WERI-Rb-1 (cell line): ENCODE results near the gene BACH2.

Experiments
- DNase-seq: peaks from one replicate; pipeline ENCODE4 v3.0.0-alpha.2; 2020
- H3K27ac ChIP-seq: fragments of 250-450 bp; sonication (Bioruptor Pico); 2 replicates; pipeline ENCODE4 v1.5.1; 2020; ENCODE audit warnings: mild to moderate bottlenecking, moderate library complexity
- H3K27me3 ChIP-seq: fragments of 250-450 bp; sonication (Bioruptor Pico); 2 replicates; pipeline ENCODE4 v1.5.1; 2021; ENCODE audit warnings: mild to moderate bottlenecking, low read depth, moderate library complexity; ENCODE audit not compliant: insufficient read depth, severe bottlenecking
- H3K36me3 ChIP-seq: fragments of 250-450 bp; sonication (Bioruptor Pico); 2 replicates; pipeline ENCODE4 v1.5.1; 2020; ENCODE audit warnings: mild to moderate bottlenecking, moderate library complexity
- H3K4me3 ChIP-seq: 2 replicates; pipeline ENCODE4 v1.5.1; 2011; ENCODE audit warnings: low read depth, mild to moderate bottlenecking, control low read depth, low read length
- H3K9me3 ChIP-seq: fragments of 250-450 bp; sonication (Bioruptor Pico); 2 replicates; pipeline ENCODE4 v1.5.1; 2021; ENCODE audit warnings: mild to moderate bottlenecking, moderate library complexity; ENCODE audit not compliant: severe bottlenecking
- TF ChIP-seq, protein P1 (sequence below): IDR thresholded peaks from 2 replicates; pipeline ENCODE4 v1.5.1; 2011; ENCODE audit warnings: low read depth, mild to moderate bottlenecking, control low read depth, inconsistent platforms, low read length

BACH2 gene

DNA sequence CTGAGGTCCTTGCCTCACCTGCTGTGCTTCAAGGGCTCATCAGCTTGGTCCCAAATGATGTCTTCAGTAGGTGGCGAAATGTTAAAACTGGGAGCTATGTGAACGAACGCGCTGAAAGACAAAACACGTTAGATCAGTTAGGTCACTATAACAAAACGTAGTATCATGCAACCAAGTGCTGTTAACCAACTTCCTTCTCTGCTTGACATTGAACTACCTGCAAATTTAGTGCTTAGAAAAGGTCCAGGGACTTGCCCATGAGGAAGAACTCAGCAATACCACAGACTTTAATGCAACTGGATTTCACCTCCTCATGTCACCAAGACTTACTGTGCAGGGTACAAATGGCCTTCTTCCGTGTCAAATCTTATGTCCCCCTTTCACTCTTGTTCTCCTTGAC, 24.8 kb downstream of the BACH2 start:
- DNase-seq = no peak
- Histone ChIP-seq H3K27me3 (no peaks in the 10 kb centered on the region), H3K9me3 (no peaks in the 10 kb centered on the region), H3K36me3 (no peaks in the 10 kb centered on the region), H3K4me3 (no peak overlapping the region), H3K27ac (no peak overlapping the region)
- TF ChIP-seq, protein P1, sequence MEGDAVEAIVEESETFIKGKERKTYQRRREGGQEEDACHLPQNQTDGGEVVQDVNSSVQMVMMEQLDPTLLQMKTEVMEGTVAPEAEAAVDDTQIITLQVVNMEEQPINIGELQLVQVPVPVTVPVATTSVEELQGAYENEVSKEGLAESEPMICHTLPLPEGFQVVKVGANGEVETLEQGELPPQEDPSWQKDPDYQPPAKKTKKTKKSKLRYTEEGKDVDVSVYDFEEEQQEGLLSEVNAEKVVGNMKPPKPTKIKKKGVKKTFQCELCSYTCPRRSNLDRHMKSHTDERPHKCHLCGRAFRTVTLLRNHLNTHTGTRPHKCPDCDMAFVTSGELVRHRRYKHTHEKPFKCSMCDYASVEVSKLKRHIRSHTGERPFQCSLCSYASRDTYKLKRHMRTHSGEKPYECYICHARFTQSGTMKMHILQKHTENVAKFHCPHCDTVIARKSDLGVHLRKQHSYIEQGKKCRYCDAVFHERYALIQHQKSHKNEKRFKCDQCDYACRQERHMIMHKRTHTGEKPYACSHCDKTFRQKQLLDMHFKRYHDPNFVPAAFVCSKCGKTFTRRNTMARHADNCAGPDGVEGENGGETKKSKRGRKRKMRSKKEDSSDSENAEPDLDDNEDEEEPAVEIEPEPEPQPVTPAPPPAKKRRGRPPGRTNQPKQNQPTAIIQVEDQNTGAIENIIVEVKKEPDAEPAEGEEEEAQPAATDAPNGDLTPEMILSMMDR = no peak

DNA sequence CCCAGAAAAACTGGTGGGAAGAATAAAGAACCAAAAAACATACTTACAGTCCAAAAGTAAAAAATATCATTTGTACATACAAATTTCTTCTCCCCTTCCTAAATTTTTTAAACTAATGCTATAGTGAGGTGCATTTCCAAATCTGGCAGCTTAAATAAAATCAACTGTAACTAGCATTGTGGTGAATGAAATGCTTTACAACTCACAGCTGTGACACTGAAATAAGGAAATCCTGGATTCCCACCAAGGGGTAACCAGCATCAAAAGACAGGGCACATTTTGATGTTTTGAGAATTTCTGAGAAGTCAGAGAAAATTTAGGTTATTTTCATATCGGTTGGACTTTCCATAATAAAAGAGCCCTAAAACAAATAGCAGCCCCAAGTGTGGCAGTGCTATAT, 27.3 kb downstream of the BACH2 start:
- Histone ChIP-seq H3K9me3 (no peaks in the 10 kb centered on the region), H3K4me3 (no peak overlapping the region), H3K27me3 (no peaks in the 10 kb centered on the region), H3K36me3 (no peaks in the 10 kb centered on the region), H3K27ac (no peak overlapping the region)
- DNase-seq = no peak
- TF ChIP-seq, protein P1 = no peak

DNA sequence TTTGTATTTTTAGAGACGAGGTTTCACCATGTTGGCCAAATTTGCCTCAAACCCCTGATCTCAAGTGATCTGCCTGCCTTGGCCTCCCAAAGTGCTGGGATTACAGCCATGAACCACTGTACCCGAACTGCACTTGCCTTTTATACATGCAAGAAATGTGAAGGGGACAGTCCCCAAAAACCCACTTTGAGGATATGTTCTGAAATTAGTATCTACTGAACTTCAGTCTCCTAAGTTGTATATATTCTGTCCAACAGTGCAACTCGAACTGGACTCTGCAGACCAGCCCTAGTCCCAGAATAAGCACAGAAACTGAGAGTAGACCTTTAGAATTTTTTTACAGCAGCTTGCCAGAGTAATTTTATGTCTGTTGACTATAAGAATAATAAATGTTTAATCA, 28.5 kb downstream of the BACH2 start:
- H3K4me3 ChIP-seq = no peak overlapping the region
- TF ChIP-seq, protein P1 = no peak
- no peak overlapping the region for H3K27ac ChIP-seq
- DNase-seq = no peak
- H3K27me3 ChIP-seq = no peaks in the 10 kb centered on the region
- H3K9me3 ChIP-seq = no peaks in the 10 kb centered on the region
- H3K36me3 ChIP-seq = no peaks in the 10 kb centered on the region

DNA sequence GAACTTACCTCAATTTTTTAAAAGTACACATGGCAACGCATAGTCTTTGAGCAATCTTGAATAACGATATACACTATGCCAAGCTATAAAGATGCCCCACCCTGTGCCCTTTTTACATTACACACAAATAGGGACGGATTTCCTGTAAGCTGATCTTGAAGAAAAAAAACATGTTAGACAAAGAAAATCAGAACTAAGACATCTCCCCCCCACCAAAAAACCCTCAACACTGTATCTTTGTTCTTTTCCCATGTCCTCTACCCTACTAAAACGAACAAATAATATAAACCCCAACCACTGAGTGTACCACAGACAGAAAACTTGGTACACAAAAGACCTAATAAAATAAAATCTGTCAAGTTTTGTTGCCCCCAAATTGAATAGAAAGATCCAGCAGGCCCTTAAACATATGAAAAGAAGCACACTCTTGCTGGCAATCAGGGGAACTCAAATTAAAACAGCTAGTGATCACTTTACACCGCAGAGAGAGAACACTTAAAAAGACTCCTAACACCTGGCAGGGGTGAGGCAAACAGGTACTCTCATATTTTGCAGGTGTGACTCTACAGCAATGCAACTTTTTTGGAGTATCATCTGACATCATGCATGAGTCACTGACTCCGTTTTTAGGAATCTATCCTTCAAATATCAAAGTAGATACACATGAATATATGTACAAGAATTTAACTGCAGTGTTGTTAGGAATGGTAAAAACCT, 29.6 kb downstream of the BACH2 start:
- Histone ChIP-seq H3K9me3 (no peaks in the 10 kb centered on the region), H3K27me3 (no peaks in the 10 kb centered on the region), H3K27ac (no peak overlapping the region), H3K36me3 (no peaks in the 10 kb centered on the region), H3K4me3 (no peak overlapping the region)
- no peak for DNase-seq
- TF ChIP-seq, protein P1 = no peak

DNA sequence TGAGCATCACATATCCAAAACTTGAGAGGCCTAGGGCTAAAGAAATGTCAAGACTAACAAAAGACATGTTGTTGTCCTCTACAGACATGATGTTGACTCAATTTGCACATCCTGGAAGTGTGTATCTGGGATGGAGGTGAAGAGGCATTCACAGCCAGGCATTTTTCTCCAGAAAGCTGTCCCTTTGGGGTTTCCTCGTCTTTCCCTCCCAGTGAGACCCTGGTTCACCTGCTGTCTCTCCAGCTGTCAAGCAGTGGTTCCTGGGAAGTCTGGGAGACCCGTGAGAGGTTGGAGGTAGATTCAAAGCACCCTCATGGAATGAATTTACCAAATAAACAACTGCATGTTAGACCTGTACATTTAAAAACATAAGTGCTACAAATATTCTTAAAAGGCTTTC, 32.1 kb downstream of the BACH2 start:
- Histone ChIP-seq H3K27me3 (no peaks in the 10 kb centered on the region), H3K4me3 (no peak overlapping the region), H3K36me3 (no peaks in the 10 kb centered on the region), H3K27ac (no peak overlapping the region), H3K9me3 (peaks cover 2% of the 10 kb centered on the region)
- TF ChIP-seq, protein P1 = no peak
- no peak for DNase-seq

- H3K27me3 ChIP-seq = no peaks in the 10 kb centered on the region
- peaks cover 2% of the 10 kb centered on the region for H3K9me3 ChIP-seq
- H3K4me3 ChIP-seq = no peak overlapping the region
- TF ChIP-seq, protein P1 = no peak
- H3K36me3 ChIP-seq = no peaks in the 10 kb centered on the region
- no peak overlapping the region for H3K27ac ChIP-seq
- DNase-seq = no peak
Observed at GRCh38 chr6:90263633-90264032, 33.0 kb downstream of the BACH2 start.
